HCT116 (cell line): ENCODE data around the gene OSBPL8. TPM values are rescaled to one million over a fixed set of nuclear protein-coding genes. Genes with fewer than 3 reads are reported as not detected.

Experiments
- ATAC-seq: fragments of 200-7000 bp; cut with Tn5 transposase; 2 replicates; pipeline ENCODE4 v1.9.1; 2020; ENCODE audit warnings: mild to moderate bottlenecking, moderate library complexity
- BruUV-seq: library from RNA; stranded (reverse); fragments of 400-500 nt; replicated peaks from 2 replicates; lab custom pipeline; 2021; lab: Mats Ljungman, UMichigan
- CTCF ChIA-PET: fragments of 300-600 bp; sonication (Branson Sonifier 250); formaldehyde crosslinking; loops from one replicate; lab custom pipeline; 2021; ENCODE audit warnings: antibody characterized with exemption; lab: Charles Lee
- POLR2A ChIA-PET: fragments of 300-600, 350-600 bp; sonication (Branson Sonifier 250); formaldehyde crosslinking; loops from one replicate; lab custom pipeline; 2021; ENCODE audit warnings: antibody characterized with exemption; lab: Charles Lee
- RAD21 ChIA-PET, 2 experiments: fragments of 300-600 bp; sonication (Branson Sonifier 250); formaldehyde crosslinking; loops; one replicate each; lab custom pipeline; 2023; ENCODE audit warnings: low total read pairs in 2 of 2; ENCODE audit not compliant: uncharacterized antibody in 2 of 2, unreplicated experiment in 2 of 2, low non-redundant PET in 1 of 2; lab: Charles Lee
- DNase-seq: peaks from one replicate; pipeline ENCODE4 v3.0.0-alpha.2; 2010; ENCODE audit warnings: low read depth, low spot score
- H2AFZ ChIP-seq: fragments of 200-600 bp; shearing (Covaris generic), sonication (generic); 2 replicates; pipeline ENCODE4 v1.6.1; 2017; ENCODE audit warnings: low read depth, mixed run types, mixed read lengths, antibody characterized with exemption, low read length; ENCODE audit not compliant: poor library complexity, severe bottlenecking
- H3K27ac ChIP-seq: 2 replicates; pipeline ENCODE4 v1.5.1; 2012; ENCODE audit warnings: low read depth, low read length
- H3K27me3 ChIP-seq: fragments of 200-600 bp; sonication (generic); 2 replicates; pipeline ENCODE4 v1.6.1; 2016; ENCODE audit warnings: mixed run types, low read length, mixed read lengths; ENCODE audit not compliant: insufficient read depth
- H3K36me3 ChIP-seq, 2 experiments: fragments of 200-500 bp in 1 of 2; fragments of 200-600 bp in 1 of 2; sonication (Bioruptor generic) in 1 of 2; sonication (generic) in 1 of 2; 2 replicates each; pipeline versions ENCODE4 v1.5.1 to v1.6.1; 2014 to 2016; ENCODE audit warnings: low read length in 2 of 2, inconsistent platforms in 1 of 2, mixed read lengths in 1 of 2, mixed run types in 1 of 2; ENCODE audit not compliant: insufficient read depth in 2 of 2, control insufficient read depth in 1 of 2
- H3K4me1 ChIP-seq, 2 experiments: fragments of 200-600 bp in 1 of 2; sonication (generic) in 1 of 2; 2 replicates each; pipeline versions ENCODE4 v1.5.1 to v1.6.1; 2012 to 2017; ENCODE audit warnings: low read length in 2 of 2, inconsistent platforms in 1 of 2, mild to moderate bottlenecking in 1 of 2, mixed read lengths in 1 of 2, mixed run types in 1 of 2, moderate library complexity in 1 of 2; ENCODE audit not compliant: insufficient read depth in 2 of 2, control insufficient read depth in 1 of 2
- H3K4me2 ChIP-seq: fragments of 200-600 bp; sonication (generic); 2 replicates; pipeline ENCODE4 v1.6.1; 2017; ENCODE audit warnings: mixed run types, low read length, mixed read lengths
- H3K4me3 ChIP-seq, 2 experiments: fragments of 200-600 bp in 1 of 2; sonication (generic) in 1 of 2; replicated peaks in 1 of 2; 2 replicates each; pipeline ENCODE4 v1.5.1; 2011 to 2016; ENCODE audit warnings: low read length in 2 of 2, control low read depth in 1 of 2, low read depth in 1 of 2, mild to moderate bottlenecking in 1 of 2, mixed read lengths in 1 of 2, mixed run types in 1 of 2
- H3K79me2 ChIP-seq: fragments of 200-600 bp; sonication (generic); 2 replicates; pipeline ENCODE4 v1.6.1; 2017; ENCODE audit warnings: mild to moderate bottlenecking, mixed run types, low read length, moderate library complexity, mixed read lengths; ENCODE audit not compliant: insufficient read depth
- H3K9ac ChIP-seq: fragments of 200-600 bp; sonication (generic); 2 replicates; pipeline ENCODE4 v1.6.1; 2016; ENCODE audit warnings: low read length, mixed read lengths
- H3K9me2 ChIP-seq: fragments of 200-600 bp; sonication (generic), shearing (Covaris generic); 2 replicates; pipeline ENCODE4 v1.6.1; 2017; ENCODE audit warnings: mixed run types, mild to moderate bottlenecking, moderate library complexity; ENCODE audit not compliant: insufficient read depth
- H3K9me3 ChIP-seq, 2 experiments: fragments of 200-500 bp in 1 of 2; fragments of 200-600 bp in 1 of 2; sonication (Bioruptor generic) in 1 of 2; sonication (generic) in 1 of 2; 2 replicates each; pipeline ENCODE4 v1.6.1; 2014 to 2017; ENCODE audit warnings: low read length in 2 of 2, mixed read lengths in 2 of 2, inconsistent platforms in 1 of 2, low read depth in 1 of 2, mild to moderate bottlenecking in 1 of 2, mixed run types in 1 of 2, moderate library complexity in 1 of 2; ENCODE audit not compliant: control insufficient read depth in 1 of 2, insufficient read depth in 1 of 2
- H4K20me1 ChIP-seq: fragments of 200-600 bp; sonication (generic), shearing (Covaris generic); 2 replicates; pipeline ENCODE4 v1.6.1; 2017; ENCODE audit warnings: mixed run types, mild to moderate bottlenecking, moderate library complexity; ENCODE audit not compliant: insufficient read depth
- ATF3 ChIP-seq: IDR thresholded peaks from 2 replicates; pipeline ENCODE4 v1.6.1; 2012
- CBX3 ChIP-seq: IDR thresholded peaks from 2 replicates; pipeline ENCODE4 v1.6.1; 2012; ENCODE audit warnings: low read depth
- CTCF ChIP-seq, 3 experiments: fragments of 200-600 bp in 1 of 3; sonication (generic) in 1 of 3; IDR thresholded peaks in 2 of 3; conservative IDR thresholded peaks in 1 of 3; 2 replicates each; pipeline ENCODE4 v1.5.1; 2012 to 2017; ENCODE audit warnings: low read depth in 2 of 3, low read length in 2 of 3, antibody characterized with exemption in 1 of 3, borderline replicate concordance in 1 of 3, control low read depth in 1 of 3, mild to moderate bottlenecking in 1 of 3, mixed read lengths in 1 of 3, mixed run types in 1 of 3, moderate library complexity in 1 of 3; ENCODE audit not compliant: insufficient read depth in 1 of 3
- EGR1 ChIP-seq: IDR thresholded peaks from 2 replicates; pipeline ENCODE4 v1.6.1; 2012; ENCODE audit warnings: low read depth
- FOSL1 ChIP-seq: IDR thresholded peaks from 2 replicates; pipeline ENCODE4 v1.6.1; 2012; ENCODE audit warnings: low read depth
- JUND ChIP-seq: IDR thresholded peaks from 2 replicates; pipeline ENCODE4 v1.6.1; 2012
- MAX ChIP-seq: IDR thresholded peaks from 2 replicates; pipeline ENCODE4 v1.6.1; 2012
- POLR2A ChIP-seq: IDR thresholded peaks from 2 replicates; pipeline ENCODE4 v1.7.0; 2011; ENCODE audit warnings: borderline replicate concordance; ENCODE audit not compliant: insufficient read depth, insufficient read length; ENCODE audit errors: extremely low read depth
- POLR2AphosphoS5 ChIP-seq: IDR thresholded peaks from 2 replicates; pipeline ENCODE4 v1.6.1; 2011; ENCODE audit warnings: mild to moderate bottlenecking, low read depth, low read length, moderate library complexity
- REST ChIP-seq: IDR thresholded peaks from 2 replicates; pipeline ENCODE4 v1.6.1; 2012; ENCODE audit warnings: low read depth
- SIN3A ChIP-seq: IDR thresholded peaks from 2 replicates; pipeline ENCODE4 v1.6.1; 2012; ENCODE audit warnings: low read depth
- SP1 ChIP-seq: IDR thresholded peaks from 2 replicates; pipeline ENCODE4 v1.6.1; 2012; ENCODE audit warnings: low read depth
- ZFX ChIP-seq: fragments of 450-650 bp; IDR thresholded peaks from 2 replicates; pipeline ENCODE4 v1.6.1; 2017
- ZNF274 ChIP-seq: fragments of 200-500 bp; sonication (Bioruptor generic); IDR thresholded peaks from 2 replicates; pipeline ENCODE4 v1.6.1; 2014; ENCODE audit warnings: mild to moderate bottlenecking, low read depth, low read length, inconsistent platforms
- intact Hi-C: fragments of 100-400 bp; cut with micrococcal nuclease; formaldehyde crosslinking; loops from 2 replicates; pipeline ENCODE4 v1.10.0; 2022
- total RNA-seq: library from RNA; stranded (reverse); gene quantifications from one replicate; pipeline ENCODE4 v1.2.1, GENCODE V29; 2021; ENCODE audit not compliant: unreplicated experiment

The OSBPL8 gene
- total RNA-seq, 1 experiment from 2014 or later, result 115 TPM

- H3K79me2 ChIP-seq, result peaks cover 72% of the 10 kb centered on the region
- POLR2A ChIA-PET, result no interaction called here
Observed at GRCh38 chr12:76533331-76533730, 26.2 kb downstream of the OSBPL8 start.

GRCh38 chr12:76532520-76532919 lies 27.1 kb downstream of the OSBPL8 start:
- no peak overlapping the region for H2AFZ ChIP-seq
- H3K79me2 ChIP-seq, result peaks cover 70% of the 10 kb centered on the region
- H4K20me1 ChIP-seq, result no peaks in the 10 kb centered on the region
- no peak overlapping the region for H3K27ac ChIP-seq
- ATAC-seq (no peak), DNase-seq (no peak)
- H3K9ac ChIP-seq, result no peak overlapping the region
- no peaks in the 10 kb centered on the region for H3K9me2 ChIP-seq
- H3K4me3 ChIP-seq, result no peak overlapping the region
- H3K36me3 ChIP-seq, result no peaks in the 10 kb centered on the region
- ChIA-PET CTCF (no interaction called here), RAD21 (no interaction called here), POLR2A (no interaction called here)
- no peaks in the 10 kb centered on the region for H3K4me1 ChIP-seq
- BruUV-seq, result no TSS peak
- no peaks in the 10 kb centered on the region for H3K27me3 ChIP-seq
- no peaks in the 10 kb centered on the region for H3K9me3 ChIP-seq
- intact Hi-C loops, result no loop called here
- no peak overlapping the region for H3K4me2 ChIP-seq
- no peak for TF ChIP-seq POLR2A
- no peak for TF ChIP-seq ATF3
- no peak for TF ChIP-seq POLR2AphosphoS5
- TF ChIP-seq ZFX, result no peak
- TF ChIP-seq SP1, result no peak
- no peak for TF ChIP-seq REST
- no peak for TF ChIP-seq CBX3
- TF ChIP-seq EGR1, result no peak
- TF ChIP-seq CTCF (IDR thresholded peaks at IDR 0.05 in 2 of 3, conservative IDR thresholded peaks at IDR 0.05 in 1 of 3; ENCODE audit: borderline replicate concordance in 1 of 3, insufficient read depth in 1 of 3, low read depth in 2 of 3, low read length in 2 of 3), result no peak
- TF ChIP-seq SIN3A, result no peak
- no peak for TF ChIP-seq ZNF274
- no peak for TF ChIP-seq MAX
- no peak for TF ChIP-seq FOSL1

More at GRCh38 chr12:76533331-76533730, 26.2 kb downstream of the OSBPL8 start:
- H3K27ac ChIP-seq, result no peak overlapping the region
- no peaks in the 10 kb centered on the region for H3K27me3 ChIP-seq
- H3K4me2 ChIP-seq, result no peak overlapping the region
- RAD21 ChIA-PET, result no interaction called here
- DNase-seq (no peak), ATAC-seq (no peak)
- CTCF ChIA-PET, result no interaction called here
- no peaks in the 10 kb centered on the region for H3K36me3 ChIP-seq
- no TSS peak for BruUV-seq
- no peak overlapping the region for H3K9ac ChIP-seq
- H3K9me2 ChIP-seq, result no peaks in the 10 kb centered on the region
- H3K9me3 ChIP-seq, result no peaks in the 10 kb centered on the region
- no peak overlapping the region for H3K4me3 ChIP-seq
- H4K20me1 ChIP-seq, result no peaks in the 10 kb centered on the region
- no peak overlapping the region for H2AFZ ChIP-seq
- intact Hi-C loops, result no loop called here
- no peaks in the 10 kb centered on the region for H3K4me1 ChIP-seq
- no peak for TF ChIP-seq JUND
- no peak for TF ChIP-seq EGR1
